Body of pancreas (tissue), 4 donors: Measurements from ENCODE around the gene FAM151A. TPM values are rescaled to one million over a fixed set of nuclear protein-coding genes. Genes with fewer than 3 reads are reported as not detected.
A peak's percentile ranks its signal among the peaks of the same experiment; 100 is the strongest.

Experiments used
- ATAC-seq: fragments of 150-250 bp; one replicate; pipeline ENCODE4 v1.9.1; 2016
- DNase-seq, 4 donors: peaks; one replicate each; pipeline ENCODE4 v3.0.0-alpha.2; 2019
- H3K27ac ChIP-seq, 4 donors: fragments of 200-600 bp; sonication (generic); 1 replicate in 3 of 4; 2 replicates in 1 of 4; pipeline versions ENCODE4 v1.5.1 to v1.6.1; 2016 to 2019; ENCODE audit warnings: mild to moderate bottlenecking in 1 of 4, mixed read lengths in 1 of 4, moderate library complexity in 1 of 4
- H3K27me3 ChIP-seq, 2 donors: fragments of 200-600 bp; sonication (generic); one replicate each; pipeline ENCODE4 v1.6.0; 2016; ENCODE audit warnings: mild to moderate bottlenecking in 1 of 2
- H3K36me3 ChIP-seq, 2 donors: fragments of 200-600 bp; sonication (generic); replicated peaks in 1 of 2; 2 replicates each; pipeline ENCODE4 v1.5.1; 2016; ENCODE audit warnings: low read depth in 2 of 2; ENCODE audit not compliant: insufficient read depth in 1 of 2
- H3K4me1 ChIP-seq: fragments of 200-600 bp; sonication (generic); one replicate; pipeline ENCODE4 v1.6.0; 2016
- H3K4me3 ChIP-seq, 2 donors: fragments of 200-600 bp; sonication (generic); 1 replicate in 1 of 2; 2 replicates in 1 of 2; pipeline ENCODE4 v1.5.1; 2016 to 2019
- H3K9me3 ChIP-seq, 3 donors: fragments of 200-600 bp; sonication (generic); 1 replicate in 2 of 3; 2 replicates in 1 of 3; pipeline ENCODE4 v1.5.1; 2016
- CTCF ChIP-seq, 7 experiments: fragments of 450-650 bp in 4 of 7; fragments of 200-600 bp in 3 of 7; sonication (generic) in 3 of 7; IDR thresholded peaks; one replicate each; pipeline ENCODE4 v1.5.1; 2016 to 2019; ENCODE audit warnings: antibody characterized with exemption in 7 of 7
- POLR2A ChIP-seq, 3 donors: fragments of 450-650 bp; IDR thresholded peaks; one replicate each; pipeline ENCODE4 v1.6.1; 2016; ENCODE audit warnings: antibody characterized with exemption in 3 of 3, mild to moderate bottlenecking in 2 of 3
- WGBS, 2 donors: methylation state at CpG; one replicate each; pipeline ENCODE4 v1.1.5; 2017; 5-methylcytosine and 5-hydroxymethylcytosine counted together
- intact Hi-C: fragments of 100-400 bp; cut with DNase I; formaldehyde crosslinking; loops from one replicate; pipeline ENCODE4 v1.15.1; 2023
- total RNA-seq, 2 donors: library from RNA; depleted of rRNA; stranded (reverse); fragments of >200 nt; gene quantifications; one replicate each; pipeline ENCODE4 v1.1.0, GENCODE V29; 2016

Gene FAM151A
- total RNA-seq, 2 donors from 2014 or later, result not detected

DNA sequence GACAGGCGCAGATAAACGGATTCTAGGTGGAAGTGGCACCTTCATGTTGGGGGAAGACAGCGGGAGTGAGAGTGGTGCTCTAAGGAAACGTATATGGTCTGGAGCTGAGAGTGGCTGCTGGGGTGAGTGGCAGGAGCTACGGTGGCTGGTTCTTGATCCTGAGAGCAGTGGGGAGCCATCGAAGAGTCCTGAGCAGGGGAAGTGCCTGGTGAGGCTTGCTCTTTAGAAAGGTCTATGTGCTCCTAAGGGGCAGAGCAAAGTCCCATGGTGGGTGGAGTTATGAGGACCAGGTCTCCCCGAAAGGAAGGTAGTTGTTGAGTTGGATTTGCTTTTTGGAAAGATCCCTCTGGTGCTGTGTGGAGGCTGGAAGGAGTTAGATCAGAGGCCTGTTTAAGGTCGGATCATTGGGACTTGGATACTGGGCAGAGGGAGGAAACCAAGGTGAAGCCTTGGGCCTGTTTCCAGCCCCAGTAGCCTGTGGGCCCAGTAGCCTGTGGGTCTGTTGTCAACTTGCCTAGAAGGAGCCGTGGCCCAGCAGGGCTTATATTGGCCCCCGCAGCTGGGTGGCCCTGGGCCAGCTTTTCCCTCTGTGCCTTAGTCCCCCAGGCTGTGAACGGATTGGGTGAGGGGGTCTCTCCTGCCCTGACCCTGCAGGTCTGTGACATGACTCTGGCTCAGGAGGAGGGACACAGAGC is 42.3 kb downstream of the FAM151A start:
- peaks cover 30% of the 10 kb centered on the region for H3K4me1 ChIP-seq
- H3K27me3 ChIP-seq, result no peaks in the 10 kb centered on the region
- peak; percentile 19 for ATAC-seq
- intact Hi-C loops, result no loop called here
- H3K27ac ChIP-seq, result peak overlapping the region; percentile 82 to 99 (median 96)
- 64 to 67% methylated on average over 8 to 11 of the region's 11 CpGs for WGBS, 2 donors
- TF ChIP-seq CTCF (IDR thresholded peaks at IDR 0.05) (no peak), POLR2A (IDR thresholded peaks at IDR 0.05) (no peak)
- no peaks in the 10 kb centered on the region for H3K36me3 ChIP-seq
- no peaks in the 10 kb centered on the region for H3K9me3 ChIP-seq
- DNase-seq, result peak in 1 of 4 donors; percentile 25
- H3K4me3 ChIP-seq, result no peak overlapping the region

GRCh38 chr1:54579337-54579781 is 44.0 kb downstream of the FAM151A start:
- Histone ChIP-seq H3K36me3 (no peaks in the 10 kb centered on the region), H3K4me1 (peaks cover 30% of the 10 kb centered on the region), H3K27ac (peak overlapping the region in 3 of 4 donors; percentile 29 to 96 (median 42)), H3K4me3 (no peak overlapping the region), H3K9me3 (no peaks in the 10 kb centered on the region), H3K27me3 (no peaks in the 10 kb centered on the region)
- no peak for ATAC-seq
- DNase-seq, result no peak
- intact Hi-C loops, result no loop called here
- TF ChIP-seq POLR2A (IDR thresholded peaks at IDR 0.05), result no peak
- no peak for TF ChIP-seq CTCF (IDR thresholded peaks at IDR 0.05)
- WGBS, 2 donors, result 58 to 66% methylated on average over 3 of the region's 4 CpGs

- WGBS, 2 donors, result 18 to 21% methylated on average over 6 of the region's 6 CpGs
- ATAC-seq, result no peak
- Histone ChIP-seq H3K27me3 (no peaks in the 10 kb centered on the region), H3K4me1 (peaks cover 29% of the 10 kb centered on the region), H3K27ac (peak overlapping the region in 3 of 4 donors; percentile 31 to 60 (median 58)), H3K4me3 (no peak overlapping the region), H3K9me3 (no peaks in the 10 kb centered on the region), H3K36me3 (no peaks in the 10 kb centered on the region)
- peak; percentile 80 to 95 (median 85) for DNase-seq
- intact Hi-C loops, result no loop called here
- TF ChIP-seq POLR2A (IDR thresholded peaks at IDR 0.05) (peak in 1 of 3 donors; percentile 7), CTCF (IDR thresholded peaks at IDR 0.05) (no peak)
Measured at GRCh38 chr1:54577612-54578011, 45.7 kb downstream of the FAM151A start.

GRCh38 chr1:54575605-54576290 is 47.6 kb downstream of the FAM151A start:
- H3K9me3 ChIP-seq, result no peaks in the 10 kb centered on the region
- no peak overlapping the region for H3K27ac ChIP-seq
- intact Hi-C loops, result no loop called here
- 92 to 93% methylated on average over 8 of the region's 8 CpGs for WGBS, 2 donors
- H3K27me3 ChIP-seq, result no peaks in the 10 kb centered on the region
- no peak for ATAC-seq
- no peak overlapping the region for H3K4me3 ChIP-seq
- DNase-seq, result no peak
- H3K36me3 ChIP-seq, result no peaks in the 10 kb centered on the region
- H3K4me1 ChIP-seq, result peaks cover 11% of the 10 kb centered on the region
- no peak for TF ChIP-seq CTCF (IDR thresholded peaks at IDR 0.05)
- no peak for TF ChIP-seq POLR2A (IDR thresholded peaks at IDR 0.05)
